ENCODE measurements around the gene SNX2. TPM values are rescaled to one million over a fixed set of nuclear protein-coding genes. Genes with fewer than 3 reads are reported as not detected.

SNX2 gene
- total RNA-seq, 3 donors from 2014 or later: 50.2 to 80.5 (median 58.6) TPM

DNA sequence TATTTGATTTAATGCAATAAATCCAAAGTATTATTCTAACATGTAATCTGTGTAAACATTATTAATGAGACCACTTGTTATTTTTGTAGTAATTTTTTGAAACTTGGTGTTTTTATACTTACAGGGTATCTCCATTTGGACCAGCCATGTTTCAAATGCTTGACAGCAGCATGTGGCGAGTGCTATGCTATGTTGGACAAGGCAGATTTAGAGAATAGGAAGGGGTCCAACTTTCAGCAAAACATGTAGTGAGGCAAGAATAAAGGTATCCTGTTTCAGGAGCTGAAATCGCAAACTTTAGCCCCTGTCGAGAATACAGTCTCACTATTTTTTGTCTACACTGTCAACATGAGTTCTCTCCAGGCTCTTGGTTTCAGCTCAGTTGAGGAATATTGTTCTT, 104.2 kb downstream of the SNX2 start:
- intact Hi-C loops (cut with DNase I, micrococcal nuclease): no loop called here
- no peak for DNase-seq
- no peaks in the 10 kb centered on the region for H3K9me3 ChIP-seq
- H3K4me1 ChIP-seq (ENCODE audit: low read depth): no peaks in the 10 kb centered on the region
- no peaks in the 10 kb centered on the region for H3K36me3 ChIP-seq (ENCODE audit: low read depth)
- ATAC-seq: no peak
- TF ChIP-seq CTCF (IDR thresholded peaks at IDR 0.05): no peak
- H3K4me3 ChIP-seq: no peak overlapping the region

Other genes starting within 250 kb of the SNX2 start
- 10 to 100 TPM; 15.4 to 17.5 (median 15.7) TPM for gene SNX24, start 70.5 kb downstream of the SNX2 start, total RNA-seq